HepG2 (cell line): ENCODE data around the gene CETN2. TPM values are rescaled to one million over a fixed set of nuclear protein-coding genes. Genes with fewer than 3 reads are reported as not detected.
A peak's percentile ranks its signal among the peaks of the same experiment; 100 is the strongest.

Source experiments
- ATAC-seq: fragments of 200-7000 bp; cut with Tn5 transposase; 3 replicates; pipeline ENCODE4 v1.9.1; 2020; ENCODE audit warnings: mild to moderate bottlenecking, moderate library complexity
- BruUV-seq: library from RNA; stranded (reverse); fragments of 400-500 nt; replicated peaks from 2 replicates; lab custom pipeline; 2021; lab: Mats Ljungman, UMichigan
- CTCF ChIA-PET: fragments of 300-600 bp; formaldehyde crosslinking; extraction: SDS; loops from one replicate; lab custom pipeline; 2021; ENCODE audit warnings: low total read pairs, inconsistent platforms, low intra/inter-chr PET ratio; lab: Yijun Ruan, JAX
- POLR2A ChIA-PET: fragments of 350-600 bp; sonication (Branson Sonifier 250); formaldehyde crosslinking; loops from one replicate; lab custom pipeline; 2020; ENCODE audit warnings: antibody characterized with exemption, inconsistent platforms; lab: Yijun Ruan, JAX
- DNase-seq: peaks from one replicate; pipeline ENCODE4 v3.0.0-alpha.2; 2015; ENCODE audit warnings: low spot score
- FAIRE-seq: peaks from 3 replicates; lab custom pipeline; 2011; peaks lifted over from hg19 to GRCh38; lab: Jason Lieb, UNC
- H2AFZ ChIP-seq: one replicate; pipeline ENCODE4 v1.6.1; 2011; ENCODE audit warnings: low read length, inconsistent platforms
- H3K27ac ChIP-seq: fragments of 300-600 bp; 3 replicates; pipeline ENCODE4 v1.8.0; 2011; ENCODE audit warnings: mixed run types, mild to moderate bottlenecking, mixed read lengths, low read length, inconsistent platforms; ENCODE audit not compliant: insufficient read depth; ENCODE audit errors: extremely low read length
- H3K27me3 ChIP-seq, 2 experiments: fragments of 200-600 bp in 1 of 2; 2 replicates in 1 of 2; 3 replicates in 1 of 2; pipeline versions ENCODE4 v1.6.0 to v1.8.0; 2011; ENCODE audit warnings: low read length in 2 of 2, mild to moderate bottlenecking in 2 of 2, moderate library complexity in 2 of 2, inconsistent platforms in 1 of 2; ENCODE audit not compliant: insufficient read depth in 2 of 2, control insufficient read depth in 1 of 2
- H3K36me3 ChIP-seq, 2 experiments: fragments of 200-600 bp in 1 of 2; replicated peaks in 1 of 2; 2 replicates in 1 of 2; 3 replicates in 1 of 2; pipeline versions ENCODE4 v1.5.1 to v1.8.0; 2011; ENCODE audit warnings: low read length in 2 of 2, inconsistent platforms in 1 of 2; ENCODE audit not compliant: insufficient read depth in 2 of 2, control insufficient read depth in 1 of 2
- H3K4me1 ChIP-seq: 2 replicates; pipeline ENCODE4 v1.5.1; 2012; ENCODE audit warnings: low read length, inconsistent platforms; ENCODE audit not compliant: insufficient read depth
- H3K4me2 ChIP-seq: 2 replicates; pipeline ENCODE4 v1.6.0; 2011; ENCODE audit warnings: low read depth, low read length, inconsistent platforms
- H3K4me3 ChIP-seq, 3 experiments: fragments of 200-600 bp in 1 of 3; sonication (generic), shearing (Covaris generic) in 1 of 3; replicated peaks in 1 of 3; 2 replicates each; pipeline ENCODE4 v1.5.1; 2011 to 2016; ENCODE audit warnings: low read length in 3 of 3, inconsistent platforms in 2 of 3, low read depth in 2 of 3, mild to moderate bottlenecking in 2 of 3, control low read depth in 1 of 3, mixed read lengths in 1 of 3; ENCODE audit not compliant: insufficient read depth in 1 of 3
- H3K79me2 ChIP-seq: one replicate; pipeline ENCODE4 v1.6.1; 2011; ENCODE audit warnings: low read length, inconsistent platforms; ENCODE audit not compliant: insufficient read depth
- H3K9ac ChIP-seq: 2 replicates; pipeline ENCODE4 v1.6.0; 2011; ENCODE audit warnings: mild to moderate bottlenecking, low read depth, low read length, inconsistent platforms; ENCODE audit not compliant: insufficient read depth
- H3K9me3 ChIP-seq: 2 replicates; pipeline ENCODE4 v1.5.1; 2012; ENCODE audit warnings: mild to moderate bottlenecking, low read length
- H4K20me1 ChIP-seq: 2 replicates; pipeline ENCODE4 v1.6.0; 2011; ENCODE audit warnings: inconsistent platforms, mild to moderate bottlenecking, low read length, moderate library complexity; ENCODE audit not compliant: insufficient read depth
- AKNA ChIP-seq: sonication (generic); formaldehyde crosslinking; IDR thresholded peaks from 2 replicates; pipeline ENCODE4 v1.4.0; 2020; ENCODE audit warnings: missing genetic modification reagents, borderline replicate concordance
- ATF4 ChIP-seq, 2 experiments: fragments of 450-650 bp in 1 of 2; sonication (generic) in 1 of 2; formaldehyde crosslinking; IDR thresholded peaks; 2 replicates each; pipeline versions ENCODE4 v1.5.0 to v1.8.0; 2020 to 2022; ENCODE audit warnings: mild to moderate bottlenecking in 1 of 2, missing genetic modification reagents in 1 of 2
- CREB1 ChIP-seq, 2 experiments: fragments of 450-650 bp in 1 of 2; IDR thresholded peaks; 2 replicates each; pipeline ENCODE4 v1.6.1; 2016 to 2017; ENCODE audit warnings: control low read depth in 1 of 2, mild to moderate bottlenecking in 1 of 2, missing compliant biosample characterization in 1 of 2, missing genetic modification characterization in 1 of 2
- HDAC1 ChIP-seq: sonication (generic); formaldehyde crosslinking; IDR thresholded peaks from 2 replicates; pipeline ENCODE4 v1.5.1; 2020; ENCODE audit warnings: mild to moderate bottlenecking, missing genetic modification reagents
- HNRNPK ChIP-seq: fragments of 200-400 bp; formaldehyde crosslinking; IDR thresholded peaks from 2 replicates; pipeline ENCODE4 v1.6.1; 2018; ENCODE audit warnings: low read length, low read depth, moderate library complexity, mild to moderate bottlenecking; ENCODE audit not compliant: poor library complexity, severe bottlenecking
- MED13 ChIP-seq: sonication (generic); formaldehyde crosslinking; IDR thresholded peaks from 2 replicates; pipeline ENCODE4 v1.5.0; 2020; ENCODE audit warnings: missing genetic modification reagents
- NAIF1 ChIP-seq: sonication (generic); formaldehyde crosslinking; IDR thresholded peaks from 2 replicates; pipeline ENCODE4 v1.5.0; 2020; ENCODE audit warnings: mild to moderate bottlenecking, missing genetic modification reagents, borderline replicate concordance
- PHF20 ChIP-seq: sonication (generic); formaldehyde crosslinking; IDR thresholded peaks from 2 replicates; pipeline ENCODE4 v1.5.0; 2020; ENCODE audit warnings: mild to moderate bottlenecking, missing genetic modification reagents
- STAG1 ChIP-seq: sonication (generic); formaldehyde crosslinking; IDR thresholded peaks from 2 replicates; pipeline ENCODE4 v1.4.0; 2020; ENCODE audit warnings: missing genetic modification reagents
- ZC3H4 ChIP-seq: sonication (generic); formaldehyde crosslinking; IDR thresholded peaks from 2 replicates; pipeline ENCODE4 v1.4.0; 2020; ENCODE audit warnings: missing genetic modification reagents, borderline replicate concordance
- ZNF329 ChIP-seq: sonication (generic); formaldehyde crosslinking; IDR thresholded peaks from 2 replicates; pipeline ENCODE4 v1.9.0; 2021; ENCODE audit warnings: low read depth, mild to moderate bottlenecking, missing genetic modification reagents
- ZNF614 ChIP-seq: IDR thresholded peaks from 2 replicates; pipeline ENCODE4 v1.6.1; 2018; ENCODE audit warnings: missing biosample characterization, missing genetic modification reagents, inconsistent platforms, borderline replicate concordance
- ZNF775 ChIP-seq: sonication (generic); formaldehyde crosslinking; IDR thresholded peaks from 2 replicates; pipeline ENCODE4 v1.4.0; 2020; ENCODE audit warnings: missing genetic modification reagents, mild to moderate bottlenecking, moderate library complexity, borderline replicate concordance
- WGBS: methylation state at CpG from one replicate; pipeline ENCODE4 v1.1.6; 2017; ENCODE audit warnings: low lambda C conversion rate; 5-methylcytosine and 5-hydroxymethylcytosine counted together
- in situ Hi-C: cut with HindIII; loops from 2 replicates; pipeline ENCODE4 v1.10.0; 2017; ENCODE audit warnings: low pct_unique_long_range_greater_than_20kb; ENCODE audit not compliant: extremely low pct_ligation_motif_present
- intact Hi-C: fragments of 100-400 bp; cut with micrococcal nuclease; formaldehyde crosslinking; loops from one replicate; pipeline ENCODE4 v1.10.0; 2022; ENCODE audit not compliant: unreplicated experiment
- polyA plus RNA-seq, 8 experiments: library from polyadenylated mRNA; depleted of rRNA in 3 of 8; stranded (reverse) in 7 of 8; unstranded in 1 of 8; fragments of >200 nt; fragmentation: Illumina TruSeq in 4 of 8; extraction: Trizol in 4 of 8; gene quantifications; 2 replicates each; pipeline versions ENCODE4 v1.2.1 to v1.2.3, GENCODE V29; 2011 to 2016; ENCODE audit warnings: low read depth in 4 of 8, missing spikeins in 1 of 8, mixed read lengths in 1 of 8; ENCODE audit not compliant: insufficient read depth in 1 of 8
- total RNA-seq, 5 experiments: library from RNA; depleted of rRNA; stranded (reverse); fragments of >200 nt; fragmentation: Illumina TruSeq; extraction: Trizol; gene quantifications; 2 replicates each; pipeline ENCODE4 v1.2.3, GENCODE V29; 2016; ENCODE audit warnings: low read depth in 1 of 5

Gene CETN2
- total and polyA plus RNA-seq, 2 of the 13 experiments (the other 11 are each of a cell fraction or from before 2014, with no cell fraction given), result 17.2 to 85.4 TPM

- TF ChIP-seq AKNA (no peak), NAIF1 (CRISPR knock-in tag) (no peak), ATF4 (CRISPR knock-in tag; IDR thresholded peaks at IDR 0.05) (no peak)
These were observed 8.0 kb downstream of the CETN2 start (continued) for GRCh38 chrX:152822383-152823086.

- ATAC-seq, result peak; percentile 56
- H3K27ac ChIP-seq, result no peak overlapping the region
- DNase-seq, result peak; percentile 23
- H3K9me3 ChIP-seq, result no peaks in the 10 kb centered on the region
- H4K20me1 ChIP-seq, result no peaks in the 10 kb centered on the region
- ChIA-PET POLR2A (no interaction called here), CTCF (interaction anchor here (1.2 kb wide), 1 partner anchor 1071 kb away, joined by 4 read pairs; no protein-coding TSS in a partner anchor)
- H3K4me3 ChIP-seq, result no peak overlapping the region
- in situ Hi-C loops, result loop anchor here (25.0 kb wide), 2 partner anchors 184 to 1084 kb away; partner anchors contain the start of genes CNGA2 and GABRQ
- no TSS peak for BruUV-seq
- no peaks in the 10 kb centered on the region for H3K79me2 ChIP-seq
- peaks cover 10% of the 10 kb centered on the region for H3K4me1 ChIP-seq
- 3% methylated on average over 3 of the region's 3 CpGs for WGBS
- H3K4me2 ChIP-seq, result no peak overlapping the region
- H3K27me3 ChIP-seq, result no peaks in the 10 kb centered on the region
- no peaks in the 10 kb centered on the region for H3K36me3 ChIP-seq
- no peak overlapping the region for H2AFZ ChIP-seq
- intact Hi-C loops, result no loop called here
- peak; percentile 69 for FAIRE-seq
- H3K9ac ChIP-seq, result no peak overlapping the region
- peak; percentile 47 for TF ChIP-seq STAG1 (CRISPR knock-in tag)
- no peak for TF ChIP-seq MED13 (CRISPR knock-in tag)
- TF ChIP-seq PHF20 (CRISPR knock-in tag), result no peak
- no peak for TF ChIP-seq ZNF775
- TF ChIP-seq CREB1 (IDR thresholded peaks at IDR 0.05), result no peak
- no peak for TF ChIP-seq CREB1 (CRISPR knock-in tag; IDR thresholded peaks at IDR 0.05)
- TF ChIP-seq HNRNPK, result no peak
- no peak for TF ChIP-seq ZC3H4 (CRISPR knock-in tag)
- no peak for TF ChIP-seq ZNF329 (CRISPR knock-in tag)
- no peak for TF ChIP-seq HDAC1 (CRISPR knock-in tag)
- no peak for TF ChIP-seq ZNF614 (CRISPR knock-in tag)
These were observed 9.3 kb downstream of the CETN2 start for GRCh38 chrX:152821145-152821765.
